Inferior parietal cortex (tissue), 1 donor: ENCODE results near the gene EFNB2.

Experiments used
- DNase-seq: peaks from one replicate; pipeline ENCODE4 v3.0.0-alpha.2; 2016; ENCODE audit errors: extremely low spot score

Gene EFNB2

DNA sequence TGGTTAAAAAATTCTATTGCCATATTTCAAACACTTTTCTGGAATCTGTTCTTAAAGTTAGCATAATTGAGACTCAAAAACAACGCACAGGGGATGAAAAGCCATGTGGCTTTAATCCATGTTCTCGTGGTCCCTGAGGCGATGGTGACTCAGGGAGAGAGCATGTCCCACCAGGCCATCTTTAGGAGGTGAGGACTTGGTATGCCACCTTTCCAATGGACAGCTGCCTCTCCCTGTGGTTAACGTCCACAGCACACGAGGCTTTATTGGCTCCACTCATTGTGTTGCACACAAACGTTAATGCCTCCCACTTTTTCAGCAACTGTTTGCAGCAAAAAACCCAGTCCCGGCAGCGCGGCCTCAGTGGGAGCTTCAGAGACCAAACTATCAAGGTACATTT lies 51.4 kb downstream of the EFNB2 start:
- no peak for DNase-seq

GRCh38 chr13:106481919-106482318 lies 53.5 kb downstream of the EFNB2 start:
- DNase-seq, result no peak

- no peak for DNase-seq
These were observed 55.0 kb downstream of the EFNB2 start for GRCh38 chr13:106480351-106480910.

GRCh38 chr13:106479929-106480328 lies 55.5 kb downstream of the EFNB2 start:
- no peak for DNase-seq

DNA sequence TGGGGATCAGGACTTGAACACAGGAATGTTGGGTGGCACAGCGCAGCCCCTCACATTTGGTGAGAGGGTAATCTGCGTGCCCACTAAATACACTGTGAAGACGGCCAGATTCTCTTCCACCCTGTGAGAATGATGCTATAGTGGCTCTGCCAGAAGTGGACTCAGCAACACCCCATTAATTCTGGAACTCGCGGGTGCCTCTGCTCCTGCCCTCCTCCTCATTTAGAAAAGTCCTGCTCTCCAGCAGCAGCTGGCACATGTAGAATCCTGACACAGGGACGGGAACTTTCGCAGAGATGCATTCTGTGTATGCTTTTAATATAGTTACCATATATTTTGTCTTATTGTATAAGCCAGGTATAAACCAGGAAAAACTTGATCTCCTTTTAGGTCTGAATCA lies 57.3 kb downstream of the EFNB2 start:
- no peak for DNase-seq

DNA sequence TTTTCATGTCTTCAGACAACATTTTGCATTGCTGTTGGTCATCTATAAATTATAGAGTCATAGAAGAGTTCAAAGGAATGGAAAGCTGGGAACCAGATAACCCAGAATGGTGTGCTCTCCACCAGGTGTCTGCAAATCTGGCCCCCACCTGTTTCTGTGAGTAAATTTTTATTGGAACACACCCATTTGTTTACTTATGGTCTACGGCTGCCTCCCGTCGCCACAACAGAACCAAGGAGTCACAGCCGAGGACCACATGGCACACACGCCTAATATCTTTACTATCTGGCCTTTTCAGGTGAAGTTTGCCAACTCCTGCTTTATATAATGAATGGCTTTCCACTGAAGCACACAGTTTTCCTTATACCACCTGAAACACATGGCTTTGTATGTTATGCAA lies 58.2 kb downstream of the EFNB2 start:
- no peak for DNase-seq

DNA sequence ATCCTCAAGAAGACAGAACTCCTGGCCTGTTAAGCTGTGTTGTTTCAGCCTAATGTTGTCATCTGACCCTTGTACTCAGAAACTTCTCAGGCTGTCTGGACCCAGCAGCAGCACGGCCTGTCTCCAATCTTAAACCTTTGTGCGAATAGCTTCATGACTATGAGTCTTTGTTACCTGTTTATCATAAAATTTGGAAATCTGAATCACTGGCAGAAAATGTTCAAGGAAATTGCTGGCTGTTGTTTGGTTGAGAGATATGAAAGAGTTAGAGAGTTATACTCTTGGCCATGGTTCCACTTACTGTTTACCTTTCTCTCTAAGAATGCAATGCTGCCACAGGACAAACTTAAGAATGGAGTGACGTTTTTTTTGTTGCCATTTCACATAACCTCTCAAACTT lies 59.6 kb downstream of the EFNB2 start:
- DNase-seq, result no peak

DNA sequence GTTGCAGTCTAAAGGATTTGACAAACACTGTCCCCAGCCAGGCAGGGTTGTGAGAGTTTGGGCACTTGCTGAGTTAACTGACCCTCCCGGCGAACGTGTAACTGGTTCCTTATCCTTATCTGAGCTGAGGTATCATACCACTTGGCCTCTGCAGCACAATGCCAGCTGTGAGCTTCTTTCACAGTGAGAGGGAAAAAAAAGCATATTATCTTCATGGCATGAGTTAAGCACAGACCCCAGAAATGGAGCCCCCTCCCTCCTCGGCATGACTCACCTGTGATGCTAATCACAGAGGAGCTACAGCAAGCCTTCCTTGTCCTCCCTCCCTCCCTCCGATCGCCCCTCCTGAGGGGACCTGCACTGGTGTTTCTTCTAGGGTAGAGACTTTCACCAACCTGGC lies 60.5 kb downstream of the EFNB2 start:
- DNase-seq, result no peak

GRCh38 chr13:106473154-106473553 lies 62.3 kb downstream of the EFNB2 start:
- no peak for DNase-seq

DNA sequence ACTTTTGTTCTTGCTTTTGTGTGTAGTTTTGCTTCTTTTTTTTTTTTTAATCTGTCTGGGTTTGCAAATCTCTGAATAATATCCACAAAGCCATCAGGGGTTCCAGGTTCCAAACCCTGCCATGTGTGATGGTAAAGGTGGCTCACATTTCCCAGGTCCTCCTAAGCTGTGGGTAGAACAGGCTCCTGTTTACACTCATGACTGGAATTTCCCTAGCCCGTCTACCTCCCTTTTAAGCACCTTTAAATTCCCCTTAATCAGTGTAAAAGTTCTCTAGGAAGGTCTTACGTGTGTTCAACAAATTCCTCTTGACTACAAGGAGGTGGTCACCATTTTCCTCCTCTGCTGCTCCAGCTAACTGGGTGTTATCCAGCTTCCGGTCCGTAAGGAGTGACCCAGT lies 62.8 kb downstream of the EFNB2 start:
- no peak for DNase-seq

- DNase-seq, result no peak
These were observed 63.4 kb downstream of the EFNB2 start for GRCh38 chr13:106471957-106472543.

DNA sequence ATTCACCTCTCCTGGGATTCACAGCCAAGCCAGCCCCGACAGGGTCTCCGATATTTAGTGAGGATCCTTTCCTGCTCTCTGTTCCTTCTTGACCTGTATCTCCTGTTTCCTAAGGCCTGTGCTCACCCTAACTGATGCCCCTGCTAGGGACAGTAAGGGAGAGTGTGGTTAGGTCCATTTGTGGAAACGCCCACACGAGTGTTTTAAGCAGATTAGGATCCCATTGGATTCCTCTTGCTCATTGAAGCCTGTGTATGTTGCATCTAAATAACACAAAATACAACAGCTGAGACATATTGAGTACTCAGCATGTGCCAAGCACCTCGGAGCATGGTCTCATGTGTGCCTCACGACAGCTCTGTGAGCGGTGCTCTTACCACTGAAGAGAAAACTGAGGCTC lies 64.9 kb downstream of the EFNB2 start:
- DNase-seq, result no peak

DNA sequence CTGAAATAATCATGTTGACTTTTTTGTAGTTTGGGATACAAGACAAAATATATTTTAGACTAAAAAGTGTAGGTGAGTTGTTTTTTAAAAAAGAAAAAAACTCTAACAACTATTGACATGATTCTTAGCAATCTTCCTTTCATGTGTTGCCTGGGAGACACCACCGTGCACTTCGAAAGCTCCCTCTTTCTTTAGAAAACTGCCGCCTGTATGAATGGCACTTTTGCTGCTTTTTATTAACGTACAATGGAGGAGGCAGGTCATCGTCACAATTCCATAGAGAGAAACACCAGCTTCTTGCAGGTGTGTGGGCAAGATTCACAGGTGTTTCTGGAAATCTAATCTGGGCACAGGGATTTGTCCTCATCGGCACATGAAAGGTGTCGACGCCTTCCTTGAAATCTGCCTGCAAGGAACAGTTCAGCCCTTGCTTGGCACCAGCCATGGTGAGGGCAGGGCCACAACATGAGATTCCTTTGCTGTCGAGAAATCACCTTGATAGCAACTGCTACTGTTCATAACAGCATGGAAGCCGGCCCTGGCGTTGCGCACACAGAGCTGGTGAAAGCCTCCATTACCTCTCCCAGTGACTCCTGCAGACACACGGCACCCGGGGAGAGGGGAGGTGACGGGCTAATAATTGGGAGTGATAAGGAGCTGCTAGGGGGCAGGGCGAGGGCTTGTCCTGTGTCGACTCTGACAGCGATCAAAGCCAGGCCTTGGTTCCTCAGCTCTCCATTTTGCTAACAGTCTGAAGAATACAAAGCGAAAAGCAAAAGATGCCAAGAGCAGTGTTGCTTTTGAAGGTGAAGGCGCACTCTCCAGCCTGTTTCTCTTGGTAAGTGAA lies 66.5 kb downstream of the EFNB2 start:
- no peak for DNase-seq

GRCh38 chr13:106468207-106468606 lies 67.3 kb downstream of the EFNB2 start:
- no peak for DNase-seq

DNA sequence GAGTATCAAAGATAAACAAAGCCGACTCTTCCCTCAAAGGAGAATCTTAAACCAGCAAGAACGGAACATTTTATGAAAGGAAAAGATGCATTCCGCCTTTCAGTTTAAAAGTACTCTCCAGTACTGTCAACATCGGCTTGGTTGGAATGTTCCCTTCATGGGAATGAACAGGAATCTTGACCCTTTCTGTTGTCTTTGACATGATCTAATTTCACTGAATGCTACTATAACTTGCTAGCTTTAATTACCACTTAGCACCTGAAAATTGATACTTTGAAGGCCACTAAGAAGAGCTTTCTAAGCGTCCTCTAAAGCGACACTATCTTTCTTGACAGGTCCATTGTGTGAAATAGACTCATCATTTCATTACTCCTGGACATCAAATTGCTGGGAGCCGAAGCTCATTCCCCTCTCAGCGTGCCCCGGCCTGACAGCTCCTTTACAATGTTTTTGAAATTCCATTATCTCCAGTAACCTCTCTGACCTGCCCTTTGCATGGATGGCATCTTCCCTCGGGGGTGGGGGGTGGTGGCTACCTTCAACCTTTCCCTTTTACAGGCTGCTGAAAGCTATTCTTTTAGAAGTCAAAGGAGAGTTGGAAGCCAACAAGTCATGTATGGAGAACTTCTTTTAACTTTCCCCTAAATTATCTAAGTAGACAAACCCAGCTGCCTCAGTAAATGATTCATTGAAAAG lies 67.9 kb downstream of the EFNB2 start:
- DNase-seq, result no peak

- DNase-seq, result no peak
These were observed 68.6 kb downstream of the EFNB2 start for GRCh38 chr13:106466691-106467426.

DNA sequence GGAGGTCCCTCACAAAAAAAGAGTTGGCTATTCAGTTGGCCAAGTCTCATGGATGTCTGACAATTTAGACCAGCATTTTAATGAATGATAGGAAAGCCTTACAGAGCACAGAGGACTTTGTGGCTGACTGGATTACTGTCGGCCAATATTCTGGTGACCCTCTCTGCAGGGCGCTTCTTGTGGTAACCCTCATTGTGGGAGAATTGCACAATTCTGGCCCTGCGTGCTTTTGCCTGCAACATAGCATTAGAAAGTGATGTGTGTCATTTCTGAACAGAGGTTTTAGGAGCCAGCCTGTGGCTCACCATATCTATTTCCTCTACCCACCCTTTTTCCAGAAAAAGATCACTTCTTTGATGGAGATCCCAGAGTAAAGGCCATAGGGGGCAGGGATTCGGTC lies 71.4 kb downstream of the EFNB2 start:
- no peak for DNase-seq

DNA sequence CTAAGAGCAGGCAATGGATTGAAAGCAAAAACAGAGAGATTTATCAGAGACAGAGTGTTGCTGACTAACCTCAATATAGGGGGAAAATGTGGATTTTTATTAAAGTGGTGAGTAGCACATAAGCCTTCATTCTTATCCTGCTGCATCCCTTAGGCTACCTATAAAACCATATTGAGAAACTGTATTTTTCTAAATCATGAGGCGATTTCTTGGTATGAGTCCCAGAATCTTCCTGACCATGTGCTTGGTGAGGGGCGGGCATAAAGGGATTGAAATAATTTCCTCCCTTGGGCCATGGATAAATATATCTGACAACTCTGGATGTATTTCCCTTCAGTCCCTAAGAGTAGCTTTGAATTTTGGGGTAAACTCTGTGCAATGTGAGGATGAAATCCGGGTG lies 72.8 kb downstream of the EFNB2 start:
- no peak for DNase-seq

DNA sequence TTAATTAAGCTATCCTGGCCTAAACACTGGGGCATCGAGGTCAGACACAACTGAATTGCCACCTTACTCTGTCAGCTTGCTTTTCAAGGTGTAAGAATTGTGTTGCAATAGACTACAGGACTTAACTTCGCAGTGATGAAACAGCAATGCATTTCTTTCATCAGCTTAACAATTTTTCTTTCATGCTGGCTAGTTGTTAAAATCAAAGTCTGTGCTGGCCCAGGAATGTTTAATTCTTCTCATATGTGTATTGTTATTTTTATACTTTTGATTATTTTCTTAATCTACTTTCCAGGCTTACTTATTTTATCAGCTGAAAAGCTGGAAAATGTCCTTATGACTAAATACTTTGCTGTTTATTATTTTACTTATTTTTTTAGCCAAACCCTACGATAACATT lies 79.7 kb downstream of the EFNB2 start:
- no peak for DNase-seq

- no peak for DNase-seq
These were observed 80.3 kb downstream of the EFNB2 start for GRCh38 chr13:106455190-106455589.

DNA sequence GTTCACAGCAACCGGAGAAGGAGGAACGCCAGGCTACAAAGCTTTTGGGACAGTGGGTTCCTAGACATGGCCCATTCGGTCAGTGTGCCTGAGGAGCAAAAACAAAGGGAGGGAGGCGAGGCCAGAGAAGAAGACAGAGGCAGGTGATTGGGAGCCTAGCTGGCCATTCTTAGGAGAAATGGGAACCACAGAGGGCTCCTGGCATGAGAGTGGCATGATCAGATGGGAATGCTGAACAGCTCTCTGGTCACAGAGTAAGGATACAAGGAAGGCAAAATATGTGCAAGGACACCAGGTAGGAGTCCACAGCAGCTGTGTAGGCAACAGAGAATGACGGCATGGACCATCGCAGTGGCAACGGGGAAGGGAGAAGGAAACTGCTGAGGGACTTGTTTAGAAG lies 82.4 kb downstream of the EFNB2 start:
- no peak for DNase-seq

DNA sequence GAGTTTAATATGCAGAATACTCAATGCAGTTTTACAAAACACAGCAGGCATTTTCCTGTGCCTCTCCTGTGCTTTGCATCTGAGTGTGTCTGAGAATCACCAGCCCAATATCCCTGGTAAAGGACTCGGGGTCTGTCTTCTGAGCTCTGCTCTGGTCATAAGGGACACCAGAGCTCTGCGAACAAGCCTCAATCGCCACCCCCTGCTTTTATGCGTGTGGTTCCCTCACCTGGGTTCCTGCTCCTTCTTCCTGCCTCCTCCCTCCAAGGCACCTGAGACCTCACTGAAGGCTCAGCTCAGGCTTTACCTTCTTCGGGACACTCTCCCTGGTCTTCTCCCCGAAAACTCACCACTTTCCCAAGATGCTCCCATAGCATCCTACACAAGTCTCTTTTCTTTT lies 84.5 kb downstream of the EFNB2 start:
- no peak for DNase-seq
